IPS DF 19.7 (cell line): ENCODE results near the gene SULT4A1.

Source experiments
- DNase-seq: peaks from one replicate; pipeline ENCODE4 v3.0.0-alpha.2; 2013; ENCODE audit warnings: low read depth, low spot score

The SULT4A1 gene

GRCh38 chr22:43861529-43861928 is 784 bp downstream of the SULT4A1 start:
- DNase-seq = no peak

GRCh38 chr22:43860831-43861230 is 1.5 kb downstream of the SULT4A1 start:
- no peak for DNase-seq

GRCh38 chr22:43860126-43860525 is 2.2 kb downstream of the SULT4A1 start:
- no peak for DNase-seq

GRCh38 chr22:43859621-43860020 is 2.7 kb downstream of the SULT4A1 start:
- DNase-seq = no peak

GRCh38 chr22:43859176-43859575 is 3.1 kb downstream of the SULT4A1 start:
- no peak for DNase-seq

GRCh38 chr22:43858156-43858895 is 4.0 kb downstream of the SULT4A1 start:
- no peak for DNase-seq

GRCh38 chr22:43857367-43857766 is 4.9 kb downstream of the SULT4A1 start:
- no peak for DNase-seq

- DNase-seq = no peak
Measured at GRCh38 chr22:43855431-43855830, 6.9 kb downstream of the SULT4A1 start.

GRCh38 chr22:43854786-43855271 is 7.5 kb downstream of the SULT4A1 start:
- DNase-seq = no peak

GRCh38 chr22:43854121-43854785 is 8.1 kb downstream of the SULT4A1 start:
- no peak for DNase-seq

GRCh38 chr22:43853328-43853931 is 8.9 kb downstream of the SULT4A1 start:
- no peak for DNase-seq

GRCh38 chr22:43852573-43853327 is 9.6 kb downstream of the SULT4A1 start:
- DNase-seq = no peak

GRCh38 chr22:43851979-43852307 is 10.4 kb downstream of the SULT4A1 start:
- no peak for DNase-seq

GRCh38 chr22:43851058-43851978 is 11.0 kb downstream of the SULT4A1 start:
- no peak for DNase-seq

- DNase-seq = no peak
Measured at GRCh38 chr22:43850529-43850928, 11.8 kb downstream of the SULT4A1 start.

GRCh38 chr22:43849731-43850130 is 12.6 kb downstream of the SULT4A1 start:
- DNase-seq = no peak

- no peak for DNase-seq
Measured at GRCh38 chr22:43848366-43849171, 13.7 kb downstream of the SULT4A1 start.

GRCh38 chr22:43847376-43848289 is 14.7 kb downstream of the SULT4A1 start:
- no peak for DNase-seq

GRCh38 chr22:43846966-43847365 is 15.3 kb downstream of the SULT4A1 start:
- no peak for DNase-seq
